ENCODE results near the gene TRPM3.

The TRPM3 gene

GRCh38 chr9:70561786-70562395 is 559.5 kb downstream of the TRPM3 start:
- TF ChIP-seq SNAI2 (CRISPR knock-in tag; IDR thresholded peaks at IDR 0.05), result no peak

DNA sequence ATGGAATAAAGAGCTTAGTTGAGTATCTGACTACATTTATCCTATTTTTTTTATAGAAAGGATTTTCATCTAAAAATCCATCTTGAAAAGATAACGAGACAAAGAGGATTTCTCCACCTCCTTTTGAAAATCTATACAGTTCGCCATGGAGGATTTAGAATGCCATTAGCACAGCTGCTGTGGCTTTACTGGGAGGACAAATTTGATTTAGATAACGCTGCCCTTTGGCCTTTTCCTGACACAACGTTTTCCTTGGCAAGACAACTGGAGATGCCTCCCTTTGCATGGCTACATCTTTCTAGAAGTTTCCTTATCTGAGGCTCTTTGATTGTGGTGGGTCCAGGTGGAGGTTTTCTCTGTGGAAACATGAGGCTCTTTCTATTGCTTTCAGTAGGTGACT is 560.3 kb downstream of the TRPM3 start:
- no peak for ATAC-seq
- no peak for TF ChIP-seq TOX (CRISPR knock-in tag; IDR thresholded peaks at IDR 0.05; ENCODE audit: borderline replicate concordance)
- TF ChIP-seq TSHZ2 (CRISPR knock-in tag; IDR thresholded peaks at IDR 0.05), result no peak
- TF ChIP-seq TCF4 (CRISPR knock-in tag; IDR thresholded peaks at IDR 0.05; ENCODE audit: borderline replicate concordance), result no peak
- no peak for TF ChIP-seq ZNF70 (CRISPR knock-in tag; IDR thresholded peaks at IDR 0.05)
- no peak for TF ChIP-seq ZC3H10 (CRISPR knock-in tag; IDR thresholded peaks at IDR 0.05)
- no peak for TF ChIP-seq ZFP3 (CRISPR knock-in tag; IDR thresholded peaks at IDR 0.05)
- TF ChIP-seq ZNF8 (CRISPR knock-in tag; IDR thresholded peaks at IDR 0.05), result no peak
- TF ChIP-seq SNAI2 (CRISPR knock-in tag; IDR thresholded peaks at IDR 0.05), result no peak
- no peak for TF ChIP-seq ARNTL (CRISPR knock-in tag; IDR thresholded peaks at IDR 0.05; ENCODE audit: borderline replicate concordance, low read depth)
- no peak for TF ChIP-seq BACH2 (CRISPR knock-in tag; IDR thresholded peaks at IDR 0.05; ENCODE audit: borderline replicate concordance)
- TF ChIP-seq POU6F1 (CRISPR knock-in tag; IDR thresholded peaks at IDR 0.05; ENCODE audit: borderline replicate concordance, low read depth), result no peak
- TF ChIP-seq ESRRG (CRISPR knock-in tag; IDR thresholded peaks at IDR 0.05), result no peak
- TF ChIP-seq CSDC2 (CRISPR knock-in tag; IDR thresholded peaks at IDR 0.05), result no peak
- TF ChIP-seq RARB (CRISPR knock-in tag; IDR thresholded peaks at IDR 0.05), result no peak
- TF ChIP-seq GLIS3 (CRISPR knock-in tag; IDR thresholded peaks at IDR 0.05), result no peak

More at GRCh38 chr9:70561786-70562395, 559.5 kb downstream of the TRPM3 start:
- no peak for ATAC-seq

DNA sequence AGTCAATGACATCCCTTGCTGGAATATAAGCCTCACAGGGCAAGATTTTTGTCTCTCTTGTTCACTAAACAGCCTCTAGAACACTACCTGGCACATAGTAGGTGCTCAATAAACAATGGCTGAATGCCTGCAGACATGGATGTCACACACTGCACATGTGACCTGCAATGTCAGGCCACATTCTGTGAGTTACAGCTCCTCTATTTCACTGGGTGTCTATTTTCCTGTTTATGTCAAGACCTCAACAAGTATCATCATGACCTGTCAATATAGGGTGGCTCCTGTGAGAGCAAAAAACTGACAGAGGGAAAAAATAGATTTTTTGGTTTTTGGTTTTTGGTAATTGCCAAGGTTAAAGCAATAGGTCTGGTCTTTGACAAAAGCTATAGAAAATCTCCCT is 562.3 kb downstream of the TRPM3 start:
- TF ChIP-seq CSDC2 (CRISPR knock-in tag; IDR thresholded peaks at IDR 0.05) (no peak), ZFP3 (CRISPR knock-in tag; IDR thresholded peaks at IDR 0.05) (no peak), POU6F1 (CRISPR knock-in tag; IDR thresholded peaks at IDR 0.05; ENCODE audit: borderline replicate concordance, low read depth) (no peak), BACH2 (CRISPR knock-in tag; IDR thresholded peaks at IDR 0.05; ENCODE audit: borderline replicate concordance) (no peak), TCF4 (CRISPR knock-in tag; IDR thresholded peaks at IDR 0.05; ENCODE audit: borderline replicate concordance) (no peak), CSRNP3 (CRISPR knock-in tag; IDR thresholded peaks at IDR 0.05) (no peak), ESRRG (CRISPR knock-in tag; IDR thresholded peaks at IDR 0.05) (no peak), ZNF70 (CRISPR knock-in tag; IDR thresholded peaks at IDR 0.05) (no peak), ZFP30 (CRISPR knock-in tag; IDR thresholded peaks at IDR 0.05) (no peak), CREB5 (CRISPR knock-in tag; IDR thresholded peaks at IDR 0.05; ENCODE audit: low read depth) (no peak)
- no peak for ATAC-seq

Measured in SK-N-SH treated with all-trans-retinoic acid at 6 μM for 48 hours (cell line).